ENCODE results near the gene MORC1.

- no peak for TF ChIP-seq CTCF (IDR thresholded peaks at IDR 0.05; ENCODE audit: poor library complexity, severe bottlenecking)
- no peak for TF ChIP-seq EZH2 (IDR thresholded peaks at IDR 0.05; ENCODE audit: borderline replicate concordance, insufficient read depth, low read length, poor library complexity, severe bottlenecking)
Measured at GRCh38 chr3:109116031-109116430, 1.9 kb downstream of the MORC1 start.
